Measurements from ENCODE around the gene ARMCX4.

Gene ARMCX4

DNA sequence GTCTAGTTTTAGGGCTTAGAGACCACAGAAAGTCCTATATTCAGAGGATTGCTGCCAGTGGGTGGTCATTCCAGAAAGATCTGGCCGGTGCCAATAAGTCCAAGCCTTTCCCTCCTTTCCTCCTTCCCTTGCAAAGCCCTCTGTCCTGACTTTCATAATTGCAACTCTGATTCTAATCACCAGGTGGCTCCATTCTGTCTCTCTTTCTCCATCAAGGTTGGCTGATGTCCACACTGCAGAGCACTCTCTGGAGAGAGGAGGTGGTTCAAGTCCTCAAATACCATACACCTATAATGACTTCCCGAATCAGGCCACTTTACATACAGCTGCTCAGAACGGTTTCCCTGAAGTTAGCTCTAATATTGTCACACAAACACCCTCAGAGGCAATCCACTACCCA, 22.4 kb upstream of the ARMCX4 start:
- DNase-seq (ENCODE audit: low read depth): no peak
- no peak overlapping the region for H3K4me3 ChIP-seq (ENCODE audit: low read length)
- TF ChIP-seq, protein P1, sequence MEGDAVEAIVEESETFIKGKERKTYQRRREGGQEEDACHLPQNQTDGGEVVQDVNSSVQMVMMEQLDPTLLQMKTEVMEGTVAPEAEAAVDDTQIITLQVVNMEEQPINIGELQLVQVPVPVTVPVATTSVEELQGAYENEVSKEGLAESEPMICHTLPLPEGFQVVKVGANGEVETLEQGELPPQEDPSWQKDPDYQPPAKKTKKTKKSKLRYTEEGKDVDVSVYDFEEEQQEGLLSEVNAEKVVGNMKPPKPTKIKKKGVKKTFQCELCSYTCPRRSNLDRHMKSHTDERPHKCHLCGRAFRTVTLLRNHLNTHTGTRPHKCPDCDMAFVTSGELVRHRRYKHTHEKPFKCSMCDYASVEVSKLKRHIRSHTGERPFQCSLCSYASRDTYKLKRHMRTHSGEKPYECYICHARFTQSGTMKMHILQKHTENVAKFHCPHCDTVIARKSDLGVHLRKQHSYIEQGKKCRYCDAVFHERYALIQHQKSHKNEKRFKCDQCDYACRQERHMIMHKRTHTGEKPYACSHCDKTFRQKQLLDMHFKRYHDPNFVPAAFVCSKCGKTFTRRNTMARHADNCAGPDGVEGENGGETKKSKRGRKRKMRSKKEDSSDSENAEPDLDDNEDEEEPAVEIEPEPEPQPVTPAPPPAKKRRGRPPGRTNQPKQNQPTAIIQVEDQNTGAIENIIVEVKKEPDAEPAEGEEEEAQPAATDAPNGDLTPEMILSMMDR (conservative IDR thresholded peaks at IDR 0.05; ENCODE audit: low read depth, low read length): peak; percentile 40

DNA sequence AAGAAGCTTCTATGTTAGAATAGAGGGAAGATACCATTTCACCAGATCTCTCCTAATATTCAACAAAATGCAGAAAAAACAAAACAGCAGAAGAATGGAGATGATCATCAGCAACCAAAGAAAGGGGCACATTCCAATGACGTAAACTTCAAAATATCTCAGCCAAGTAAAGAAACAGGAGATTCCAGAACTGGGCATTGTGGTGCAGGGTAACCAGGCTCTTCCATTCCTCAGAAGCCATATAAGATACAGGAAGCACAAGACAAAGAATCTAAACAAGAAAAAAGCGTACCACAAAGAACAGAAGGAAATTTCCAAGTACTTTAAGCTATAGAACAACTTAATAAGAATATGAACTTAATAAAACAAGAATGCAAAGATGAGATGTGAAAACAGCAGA, 6.9 kb upstream of the ARMCX4 start:
- no peak overlapping the region for H3K4me3 ChIP-seq (ENCODE audit: low read length)
- TF ChIP-seq, protein P1 (conservative IDR thresholded peaks at IDR 0.05; ENCODE audit: low read depth, low read length): no peak
- no peak for DNase-seq (ENCODE audit: low read depth)

GRCh38 chrX:101482296-101482695, 3.0 kb upstream of the ARMCX4 start:
- DNase-seq (ENCODE audit: low read depth): no peak
- no peak overlapping the region for H3K4me3 ChIP-seq (ENCODE audit: low read length)
- TF ChIP-seq, protein P1 (conservative IDR thresholded peaks at IDR 0.05; ENCODE audit: low read depth, low read length): no peak

- TF ChIP-seq, protein P1 (conservative IDR thresholded peaks at IDR 0.05; ENCODE audit: low read depth, low read length): no peak
- no peak for DNase-seq (ENCODE audit: low read depth)
- no peak overlapping the region for H3K4me3 ChIP-seq (ENCODE audit: low read length)
Observed at GRCh38 chrX:101483705-101484104, 1.6 kb upstream of the ARMCX4 start.

GRCh38 chrX:101484135-101484534, 1.1 kb upstream of the ARMCX4 start:
- no peak overlapping the region for H3K4me3 ChIP-seq (ENCODE audit: low read length)
- TF ChIP-seq, protein P1 (conservative IDR thresholded peaks at IDR 0.05; ENCODE audit: low read depth, low read length): no peak
- DNase-seq (ENCODE audit: low read depth): no peak

- TF ChIP-seq, protein P1 (conservative IDR thresholded peaks at IDR 0.05; ENCODE audit: low read depth, low read length): no peak
- DNase-seq (ENCODE audit: low read depth): no peak
- no peak overlapping the region for H3K4me3 ChIP-seq (ENCODE audit: low read length)
Observed at GRCh38 chrX:101488796-101489195, 3.5 kb downstream of the ARMCX4 start.

- TF ChIP-seq, protein P1 (conservative IDR thresholded peaks at IDR 0.05; ENCODE audit: low read depth, low read length): no peak
- no peak overlapping the region for H3K4me3 ChIP-seq (ENCODE audit: low read length)
- DNase-seq (ENCODE audit: low read depth): no peak
Observed at GRCh38 chrX:101491943-101492342, 6.7 kb downstream of the ARMCX4 start.
